ENCODE results near the gene BLVRA.
"Not testable (repeated sequence)": the region's sequence is repeated elsewhere in the genome, so short reads cannot be mapped to it uniquely, and the experiment has no call there.

BLVRA gene

DNA sequence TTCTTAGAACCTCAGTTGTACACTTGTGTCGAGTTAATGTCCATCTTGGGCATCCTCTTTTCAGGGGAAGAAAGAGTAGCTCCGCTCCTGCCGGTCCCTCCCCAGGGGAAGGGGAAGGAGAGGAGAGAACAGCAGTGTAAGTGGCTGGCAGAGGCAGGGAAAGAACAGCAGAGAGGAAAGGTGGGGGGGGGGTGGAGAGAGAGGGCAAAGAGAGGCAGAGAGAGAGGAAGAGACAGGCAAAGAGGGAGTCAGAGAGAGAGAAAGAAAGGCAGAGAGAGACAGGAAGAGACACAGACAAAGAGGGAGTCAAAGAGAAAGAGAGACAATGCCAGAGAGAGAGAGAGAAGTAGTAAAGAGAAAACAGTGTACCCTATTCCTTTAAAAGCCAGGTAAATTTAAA lies 56.9 kb downstream of the BLVRA start:
- TF ChIP-seq, protein P1, sequence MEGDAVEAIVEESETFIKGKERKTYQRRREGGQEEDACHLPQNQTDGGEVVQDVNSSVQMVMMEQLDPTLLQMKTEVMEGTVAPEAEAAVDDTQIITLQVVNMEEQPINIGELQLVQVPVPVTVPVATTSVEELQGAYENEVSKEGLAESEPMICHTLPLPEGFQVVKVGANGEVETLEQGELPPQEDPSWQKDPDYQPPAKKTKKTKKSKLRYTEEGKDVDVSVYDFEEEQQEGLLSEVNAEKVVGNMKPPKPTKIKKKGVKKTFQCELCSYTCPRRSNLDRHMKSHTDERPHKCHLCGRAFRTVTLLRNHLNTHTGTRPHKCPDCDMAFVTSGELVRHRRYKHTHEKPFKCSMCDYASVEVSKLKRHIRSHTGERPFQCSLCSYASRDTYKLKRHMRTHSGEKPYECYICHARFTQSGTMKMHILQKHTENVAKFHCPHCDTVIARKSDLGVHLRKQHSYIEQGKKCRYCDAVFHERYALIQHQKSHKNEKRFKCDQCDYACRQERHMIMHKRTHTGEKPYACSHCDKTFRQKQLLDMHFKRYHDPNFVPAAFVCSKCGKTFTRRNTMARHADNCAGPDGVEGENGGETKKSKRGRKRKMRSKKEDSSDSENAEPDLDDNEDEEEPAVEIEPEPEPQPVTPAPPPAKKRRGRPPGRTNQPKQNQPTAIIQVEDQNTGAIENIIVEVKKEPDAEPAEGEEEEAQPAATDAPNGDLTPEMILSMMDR (conservative IDR thresholded peaks at IDR 0.05; ENCODE audit: low read depth, low read length) = no peak
- H3K4me3 ChIP-seq (ENCODE audit: low read depth, low read length) = no peak overlapping the region
- no peak for DNase-seq (ENCODE audit: low read depth)

DNA sequence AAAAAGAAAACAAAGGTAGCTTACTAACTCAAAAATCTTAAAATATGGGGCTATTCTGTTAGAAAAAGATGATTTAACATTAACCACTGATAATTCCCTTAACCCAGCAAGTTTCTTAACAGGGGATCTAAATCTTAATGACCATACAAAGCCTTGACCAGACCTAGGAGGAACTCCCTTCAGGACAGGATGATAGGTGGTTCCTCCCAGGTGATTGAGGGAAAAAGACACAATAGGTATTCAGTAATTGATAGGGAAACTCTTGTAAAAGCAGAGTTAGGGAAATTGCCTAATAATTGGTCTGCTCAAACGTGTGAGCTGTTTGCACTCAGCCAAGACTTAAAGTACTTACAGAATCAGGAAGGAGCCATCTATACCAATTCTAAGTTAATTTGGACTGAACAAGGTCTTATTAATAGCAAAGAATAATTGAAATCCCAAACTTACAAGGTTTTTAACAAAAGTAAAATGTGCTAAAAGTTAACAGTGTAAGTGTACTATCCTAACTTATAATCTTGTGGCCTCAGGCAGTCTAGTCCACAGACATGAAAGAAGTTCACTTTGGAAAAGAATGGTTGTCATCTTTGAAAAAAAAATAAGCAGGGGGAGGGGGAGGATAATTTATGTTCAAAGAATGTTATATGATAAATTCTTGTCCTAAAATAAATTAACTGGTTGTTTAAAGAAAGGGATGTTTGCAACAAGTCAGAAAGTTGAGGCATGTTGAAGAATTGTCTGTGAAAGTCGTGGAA lies 57.7 kb downstream of the BLVRA start:
- DNase-seq (ENCODE audit: low read depth) = not testable (repeated sequence)

DNA sequence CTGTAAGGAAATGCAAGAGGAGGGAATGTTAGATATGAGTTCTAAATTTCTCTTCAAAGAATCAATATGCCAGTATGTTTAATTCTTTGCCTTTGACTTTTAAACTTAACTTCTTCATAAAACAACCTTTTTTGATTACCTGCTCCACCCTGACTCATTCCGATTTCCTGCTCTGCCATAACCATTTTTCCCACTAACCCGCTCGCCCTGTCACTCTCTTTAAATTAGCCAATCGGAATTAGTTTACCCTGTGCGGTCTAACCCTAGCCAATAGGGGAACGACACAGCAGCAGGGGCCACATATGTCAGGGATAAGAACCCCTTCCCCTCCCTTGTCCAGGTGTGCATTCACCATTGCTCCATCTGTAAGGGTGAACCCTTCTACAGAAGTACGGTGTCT lies 64.9 kb downstream of the BLVRA start:
- H3K4me3 ChIP-seq (ENCODE audit: low read depth, low read length); DNase-seq (ENCODE audit: low read depth): not testable (repeated sequence)

More for the DNA sequence above, 57.7 kb downstream of the BLVRA start:
- H3K4me3 ChIP-seq (ENCODE audit: low read depth, low read length) = not testable (repeated sequence)

DNA sequence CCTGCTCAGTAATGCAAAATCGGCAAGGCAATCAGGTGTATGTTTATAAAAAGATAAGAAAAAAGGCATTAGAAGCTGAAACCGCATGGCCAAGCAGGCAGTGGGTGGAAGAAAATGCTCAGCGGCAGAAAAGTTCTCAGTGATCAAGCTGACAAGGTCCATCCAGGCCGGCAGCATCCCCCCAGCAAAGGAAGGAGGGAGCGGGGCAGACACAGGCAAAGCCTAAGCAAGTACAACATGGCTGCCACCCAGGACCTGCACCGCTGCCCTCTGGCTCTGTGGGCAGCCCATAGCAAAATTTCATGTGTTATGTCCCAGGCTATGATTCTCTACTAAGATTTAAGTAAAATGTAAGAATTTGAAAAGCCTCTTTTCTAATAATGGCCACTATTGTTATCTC lies 65.5 kb downstream of the BLVRA start:
- TF ChIP-seq, protein P1 (conservative IDR thresholded peaks at IDR 0.05; ENCODE audit: low read depth, low read length) = no peak
- DNase-seq (ENCODE audit: low read depth) = no peak
- H3K4me3 ChIP-seq (ENCODE audit: low read depth, low read length) = no peak overlapping the region

DNA sequence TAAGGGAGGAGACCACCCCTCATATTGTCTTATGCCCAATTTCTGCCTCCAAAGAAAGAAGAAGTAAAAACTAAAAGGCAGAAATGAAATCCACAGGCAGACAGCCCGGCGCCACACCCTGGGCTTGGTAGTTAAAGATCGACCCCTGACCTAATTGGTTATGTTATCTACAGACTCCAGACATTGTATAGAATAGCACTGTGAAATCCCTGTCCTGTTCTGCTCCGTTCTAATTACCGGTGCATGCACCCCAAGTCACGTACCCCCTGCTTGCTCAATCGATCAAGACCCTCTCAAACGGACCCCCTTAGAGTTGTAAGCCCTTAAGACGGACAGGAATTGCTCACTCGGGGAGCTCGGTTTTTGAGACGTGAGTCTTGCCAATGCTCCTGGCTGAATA lies 66.0 kb downstream of the BLVRA start:
- not testable (repeated sequence) for H3K4me3 ChIP-seq (ENCODE audit: low read depth, low read length); DNase-seq (ENCODE audit: low read depth)

DNA sequence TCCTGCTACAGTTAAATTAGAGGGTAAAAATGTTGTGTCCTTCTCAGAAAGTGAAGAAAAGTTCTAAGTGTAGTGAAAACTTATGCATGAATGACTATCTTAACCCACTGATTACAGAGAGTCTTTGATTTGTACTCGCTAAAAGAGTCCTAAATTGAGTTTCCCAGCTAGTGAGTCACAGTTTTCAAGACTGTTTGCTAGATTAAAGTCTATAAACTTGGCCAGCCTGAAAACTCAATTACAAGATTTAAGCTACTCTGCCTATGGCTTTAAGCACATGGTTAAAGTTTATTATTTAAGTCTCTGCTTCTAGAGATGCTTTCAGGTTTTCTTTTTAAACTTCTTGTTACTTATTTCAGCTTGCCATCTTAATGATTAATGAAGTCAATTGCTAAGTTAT lies 66.5 kb downstream of the BLVRA start:
- TF ChIP-seq, protein P1 (conservative IDR thresholded peaks at IDR 0.05; ENCODE audit: low read depth, low read length) = no peak
- DNase-seq (ENCODE audit: low read depth) = no peak
- no peak overlapping the region for H3K4me3 ChIP-seq (ENCODE audit: low read depth, low read length)

DNA sequence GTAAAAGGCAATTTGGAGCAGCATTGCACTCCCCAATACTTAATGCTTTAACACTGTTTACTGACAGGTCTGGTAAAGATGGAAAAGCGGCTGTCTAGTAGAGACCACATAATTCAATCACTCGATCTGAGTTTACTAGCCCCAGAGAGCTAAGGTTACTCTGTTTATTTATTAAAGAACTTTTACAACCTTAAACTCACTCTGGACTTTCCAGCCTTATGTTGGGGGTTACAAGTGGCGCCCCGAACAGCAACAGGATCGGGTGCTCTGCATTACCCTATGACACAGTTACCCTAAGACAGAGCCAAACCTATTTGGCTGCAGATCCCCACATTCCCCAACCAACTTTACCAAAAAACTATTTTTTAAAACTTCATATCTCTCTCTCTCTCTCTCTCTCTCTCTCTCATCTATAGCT lies 66.9 kb downstream of the BLVRA start:
- TF ChIP-seq, protein P1 (conservative IDR thresholded peaks at IDR 0.05; ENCODE audit: low read depth, low read length) = no peak
- no peak for DNase-seq (ENCODE audit: low read depth)
- no peak overlapping the region for H3K4me3 ChIP-seq (ENCODE audit: low read depth, low read length)

DNA sequence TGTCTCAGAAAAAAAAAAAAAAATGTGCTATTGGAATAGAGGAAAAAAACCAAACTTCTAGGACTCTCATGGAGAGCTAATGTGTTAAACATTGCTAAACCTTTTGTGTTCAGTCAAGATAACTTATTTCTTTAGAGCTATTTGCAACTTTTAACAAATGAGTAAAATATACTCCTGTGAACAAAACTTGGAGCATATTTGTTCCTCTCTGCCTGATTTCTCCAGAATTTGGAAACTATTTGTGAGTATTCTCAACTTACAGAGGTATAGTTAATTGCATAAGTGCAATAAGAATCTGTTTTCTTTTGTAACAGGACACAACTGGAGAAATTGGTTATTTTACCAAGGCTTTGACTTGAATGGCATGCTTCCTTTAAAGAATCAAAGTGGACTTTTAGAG lies 72.4 kb downstream of the BLVRA start:
- not testable (repeated sequence) for DNase-seq (ENCODE audit: low read depth); H3K4me3 ChIP-seq (ENCODE audit: low read depth, low read length)

DNA sequence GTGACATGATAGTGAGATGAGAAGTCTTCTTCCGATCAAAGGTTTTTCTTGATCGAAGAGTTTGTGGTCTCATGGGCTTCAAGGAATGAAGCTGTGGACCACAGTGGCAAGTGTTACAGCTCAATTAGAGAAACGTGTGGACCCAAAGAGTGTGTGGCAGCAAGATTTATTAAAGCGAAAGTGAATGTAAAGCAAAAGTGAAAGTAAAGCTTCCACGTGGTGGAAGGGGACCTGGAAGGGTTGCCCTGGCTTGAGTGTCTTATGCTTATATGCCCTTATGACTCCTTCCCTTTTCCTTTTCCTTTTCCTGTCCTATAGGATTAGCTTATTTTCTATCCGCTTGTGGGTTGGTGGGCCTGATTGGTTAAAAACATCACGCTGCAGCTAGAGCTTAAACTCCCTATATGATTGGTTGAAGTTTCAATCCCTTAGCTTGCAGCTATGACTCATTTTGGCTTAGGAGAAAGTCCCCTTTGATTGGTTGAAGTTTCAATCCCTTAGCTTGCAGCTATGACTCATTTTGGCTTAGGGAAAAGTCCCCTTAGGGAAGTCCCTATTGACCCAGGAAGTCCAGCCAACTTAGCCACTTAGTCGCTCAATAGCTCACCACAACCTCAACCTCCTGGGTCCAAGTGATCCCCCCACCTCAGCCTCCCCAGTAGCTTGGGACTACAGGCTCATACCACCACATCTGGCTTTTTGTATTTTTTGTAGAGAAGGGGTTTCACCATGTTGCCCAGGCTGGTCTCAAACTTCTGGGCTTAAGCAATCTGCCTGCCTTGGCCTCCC lies 76.2 kb downstream of the BLVRA start:
- H3K4me3 ChIP-seq (ENCODE audit: low read depth, low read length) = no peak overlapping the region
- DNase-seq (ENCODE audit: low read depth) = peak; percentile 34
- TF ChIP-seq, protein P1 (conservative IDR thresholded peaks at IDR 0.05; ENCODE audit: low read depth, low read length) = no peak
